ENCODE measurements around the gene RHEX.

Gene RHEX

GRCh38 chr1:206143537-206144172 is 90.7 kb downstream of the RHEX start:
- FAIRE-seq (no peak), DNase-seq (ENCODE audit: extremely low spot score, insufficient read length, low read depth) (no peak)

- DNase-seq (ENCODE audit: extremely low spot score, insufficient read length, low read depth) = no peak
These were observed 91.6 kb downstream of the RHEX start for GRCh38 chr1:206144605-206145004.

GRCh38 chr1:206145771-206146290 is 92.9 kb downstream of the RHEX start:
- no peak for DNase-seq (ENCODE audit: extremely low spot score, insufficient read length, low read depth)

More at GRCh38 chr1:206144605-206145004, 91.6 kb downstream of the RHEX start:
- no peak for FAIRE-seq

More at GRCh38 chr1:206145771-206146290, 92.9 kb downstream of the RHEX start:
- FAIRE-seq = no peak

All from GM18507 (cell line).